ENCODE measurements around the gene NFATC2. TPM values are rescaled to one million over a fixed set of nuclear protein-coding genes. Genes with fewer than 3 reads are reported as not detected.

The NFATC2 gene
- total RNA-seq, 1 experiment from 2014 or later: 6.3 TPM

GRCh38 chr20:51427651-51428291 is 114.7 kb downstream of the NFATC2 start:
- Histone ChIP-seq H4K20me1 (ENCODE audit: insufficient read depth) (no peaks in the 10 kb centered on the region), H3K9me2 (ENCODE audit: insufficient read depth) (no peaks in the 10 kb centered on the region), H3K27me3 (ENCODE audit: insufficient read depth, low read depth) (no peaks in the 10 kb centered on the region), H3K27ac (no peak overlapping the region), H3K79me2 (ENCODE audit: low read depth) (no peaks in the 10 kb centered on the region), H3K4me2 (no peak overlapping the region), H2AFZ (no peak overlapping the region), H3K9me3 (ENCODE audit: insufficient read depth, low read depth) (no peaks in the 10 kb centered on the region), H3K4me1 (replicated peaks; ENCODE audit: insufficient read depth) (peaks cover 29% of the 10 kb centered on the region), H3K4me3 (no peak overlapping the region), H3K36me3 (ENCODE audit: low read depth) (no peaks in the 10 kb centered on the region), H3F3A (ENCODE audit: insufficient read depth, low read depth) (peaks cover 22% of the 10 kb centered on the region)
- intact Hi-C loops (cut with micrococcal nuclease; ENCODE audit: unreplicated experiment): no loop called here
- CTCF ChIA-PET: no interaction called here
- no peak for DNase-seq
- BruUV-seq (replicated peaks): no TSS peak
- TF ChIP-seq EZH2 (IDR thresholded peaks at IDR 0.05; ENCODE audit: low read depth): no peak
- TF ChIP-seq, protein P1, sequence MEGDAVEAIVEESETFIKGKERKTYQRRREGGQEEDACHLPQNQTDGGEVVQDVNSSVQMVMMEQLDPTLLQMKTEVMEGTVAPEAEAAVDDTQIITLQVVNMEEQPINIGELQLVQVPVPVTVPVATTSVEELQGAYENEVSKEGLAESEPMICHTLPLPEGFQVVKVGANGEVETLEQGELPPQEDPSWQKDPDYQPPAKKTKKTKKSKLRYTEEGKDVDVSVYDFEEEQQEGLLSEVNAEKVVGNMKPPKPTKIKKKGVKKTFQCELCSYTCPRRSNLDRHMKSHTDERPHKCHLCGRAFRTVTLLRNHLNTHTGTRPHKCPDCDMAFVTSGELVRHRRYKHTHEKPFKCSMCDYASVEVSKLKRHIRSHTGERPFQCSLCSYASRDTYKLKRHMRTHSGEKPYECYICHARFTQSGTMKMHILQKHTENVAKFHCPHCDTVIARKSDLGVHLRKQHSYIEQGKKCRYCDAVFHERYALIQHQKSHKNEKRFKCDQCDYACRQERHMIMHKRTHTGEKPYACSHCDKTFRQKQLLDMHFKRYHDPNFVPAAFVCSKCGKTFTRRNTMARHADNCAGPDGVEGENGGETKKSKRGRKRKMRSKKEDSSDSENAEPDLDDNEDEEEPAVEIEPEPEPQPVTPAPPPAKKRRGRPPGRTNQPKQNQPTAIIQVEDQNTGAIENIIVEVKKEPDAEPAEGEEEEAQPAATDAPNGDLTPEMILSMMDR (conservative IDR thresholded peaks at IDR 0.05): no peak
- POLR2A ChIA-PET (ENCODE audit: unreplicated experiment): no interaction called here

DNA sequence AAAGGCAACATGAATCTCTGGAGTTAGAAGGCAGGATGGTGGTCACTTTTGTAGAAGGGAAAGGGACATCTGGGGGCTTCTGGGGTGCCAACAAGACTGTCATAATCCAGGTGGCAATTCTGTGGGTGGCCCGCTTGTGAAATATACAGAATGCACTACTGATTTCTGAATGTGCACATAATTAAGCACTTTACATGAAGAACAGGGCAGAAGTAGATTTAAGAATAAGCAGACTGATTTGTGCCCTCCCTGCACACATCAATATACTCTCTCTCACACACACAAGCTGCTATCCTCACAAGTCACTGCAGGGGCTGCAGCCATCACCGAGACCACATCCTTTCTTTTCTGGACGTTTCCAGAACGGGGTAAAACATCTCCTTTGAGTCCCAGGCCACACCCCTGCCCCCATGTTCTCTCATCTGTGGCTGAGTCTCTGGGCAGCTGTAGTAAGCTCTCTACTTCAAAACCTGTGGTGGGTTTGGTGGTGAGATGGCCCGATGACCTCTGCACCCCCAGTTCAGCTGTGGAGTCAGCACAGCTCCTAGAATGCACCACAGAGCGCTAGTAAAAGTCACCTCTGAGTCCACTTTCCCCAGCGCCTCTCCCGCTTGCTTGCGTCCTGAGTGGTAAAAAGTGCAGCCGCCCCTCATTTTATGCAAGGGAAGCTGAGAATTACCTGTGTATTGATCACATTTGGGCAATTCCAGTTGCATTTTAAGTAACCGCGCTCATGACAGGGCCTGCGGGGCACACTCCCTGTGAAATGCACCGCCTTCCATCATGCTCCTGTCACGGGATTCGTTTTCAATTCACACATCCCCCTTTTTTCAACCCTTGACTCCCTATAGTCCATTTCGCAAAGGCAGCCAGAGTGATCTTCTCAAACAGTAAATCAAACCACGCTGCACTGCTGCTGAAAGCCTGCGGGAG is 115.5 kb downstream of the NFATC2 start:
- H3K27ac ChIP-seq: no peak overlapping the region
- H4K20me1 ChIP-seq (ENCODE audit: insufficient read depth): no peaks in the 10 kb centered on the region
- no TSS peak for BruUV-seq (replicated peaks)
- H3F3A ChIP-seq (ENCODE audit: insufficient read depth, low read depth): peaks cover 27% of the 10 kb centered on the region
- CTCF ChIA-PET: no interaction called here
- POLR2A ChIA-PET (ENCODE audit: unreplicated experiment): no interaction called here
- intact Hi-C loops (cut with micrococcal nuclease; ENCODE audit: unreplicated experiment): no loop called here
- H2AFZ ChIP-seq: no peak overlapping the region
- no peak for DNase-seq
- TF ChIP-seq, protein P1 (conservative IDR thresholded peaks at IDR 0.05): no peak
- TF ChIP-seq EZH2 (IDR thresholded peaks at IDR 0.05; ENCODE audit: low read depth): no peak
- no peak overlapping the region for H3K4me2 ChIP-seq
- H3K4me1 ChIP-seq (replicated peaks; ENCODE audit: insufficient read depth): peaks cover 32% of the 10 kb centered on the region
- H3K79me2 ChIP-seq (ENCODE audit: low read depth): no peaks in the 10 kb centered on the region
- no peaks in the 10 kb centered on the region for H3K9me3 ChIP-seq (ENCODE audit: insufficient read depth, low read depth)
- H3K4me3 ChIP-seq: no peak overlapping the region
- H3K27me3 ChIP-seq (ENCODE audit: insufficient read depth, low read depth): no peaks in the 10 kb centered on the region
- H3K36me3 ChIP-seq (ENCODE audit: low read depth): no peaks in the 10 kb centered on the region
- no peaks in the 10 kb centered on the region for H3K9me2 ChIP-seq (ENCODE audit: insufficient read depth)

GRCh38 chr20:51425347-51426106 is 117.0 kb downstream of the NFATC2 start:
- no peaks in the 10 kb centered on the region for H3K27me3 ChIP-seq (ENCODE audit: insufficient read depth, low read depth)
- CTCF ChIA-PET: no interaction called here
- no peaks in the 10 kb centered on the region for H3K79me2 ChIP-seq (ENCODE audit: low read depth)
- no peaks in the 10 kb centered on the region for H3K9me2 ChIP-seq (ENCODE audit: insufficient read depth)
- H3F3A ChIP-seq (ENCODE audit: insufficient read depth, low read depth): peaks cover 29% of the 10 kb centered on the region
- POLR2A ChIA-PET (ENCODE audit: unreplicated experiment): no interaction called here
- no peaks in the 10 kb centered on the region for H3K9me3 ChIP-seq (ENCODE audit: insufficient read depth, low read depth)
- no peak for DNase-seq
- no peak overlapping the region for H2AFZ ChIP-seq
- TF ChIP-seq, protein P1 (conservative IDR thresholded peaks at IDR 0.05): no peak
- TF ChIP-seq EZH2 (IDR thresholded peaks at IDR 0.05; ENCODE audit: low read depth): no peak
- H3K4me2 ChIP-seq: no peak overlapping the region
- no TSS peak for BruUV-seq (replicated peaks)
- H3K4me3 ChIP-seq: no peak overlapping the region
- no peaks in the 10 kb centered on the region for H4K20me1 ChIP-seq (ENCODE audit: insufficient read depth)
- peak overlapping the region; percentile 77; the same call in 1 of the 2 replicates for H3K27ac ChIP-seq
- no peaks in the 10 kb centered on the region for H3K36me3 ChIP-seq (ENCODE audit: low read depth)
- peaks cover 32% of the 10 kb centered on the region for H3K4me1 ChIP-seq (replicated peaks; ENCODE audit: insufficient read depth)
- intact Hi-C loops (cut with micrococcal nuclease; ENCODE audit: unreplicated experiment): no loop called here

Data from PC-9 (cell line).